Caco-2 (cell line): ENCODE measurements around the gene NLGN1. TPM values are rescaled to one million over a fixed set of nuclear protein-coding genes. Genes with fewer than 3 reads are reported as not detected.

Experiments
- BruUV-seq: library from RNA; stranded (reverse); fragments of 400-500 nt; replicated peaks from 2 replicates; lab custom pipeline; 2021; lab: Mats Ljungman, UMichigan
- CTCF ChIA-PET: fragments of 300-600 bp; sonication (Branson Sonifier 250); formaldehyde crosslinking; loops from one replicate; lab custom pipeline; 2022; ENCODE audit warnings: antibody characterized with exemption; lab: Charles Lee
- POLR2A ChIA-PET: fragments of 300-600 bp; sonication (Branson Sonifier 250); formaldehyde crosslinking; loops from one replicate; lab custom pipeline; 2022; ENCODE audit warnings: antibody characterized with exemption; lab: Charles Lee
- DNase-seq, 2 experiments: peaks; one replicate each; pipeline versions ENCODE4 v3.0.0 to v3.0.0-alpha.2; 2020 to 2022
- H3K27me3 ChIP-seq: replicated peaks from 2 replicates; pipeline ENCODE4 v1.6.0; 2011; ENCODE audit warnings: low read length; ENCODE audit not compliant: control insufficient read depth, insufficient read depth
- H3K36me3 ChIP-seq: 2 replicates; pipeline ENCODE4 v1.5.1; 2011; ENCODE audit warnings: low read length; ENCODE audit not compliant: control insufficient read depth, insufficient read depth
- H3K4me1 ChIP-seq: fragments of 250-450 bp; sonication (Bioruptor Pico); 2 replicates; pipeline ENCODE4 v1.5.1; 2020; ENCODE audit warnings: mild to moderate bottlenecking
- H3K4me3 ChIP-seq: 2 replicates; pipeline ENCODE4 v1.5.1; 2011; ENCODE audit warnings: low read depth, mild to moderate bottlenecking, control low read depth, low read length
- H3K9me3 ChIP-seq: fragments of 250-450 bp; sonication (Bioruptor Pico); 2 replicates; pipeline ENCODE4 v1.5.1; 2020; ENCODE audit warnings: mild to moderate bottlenecking, moderate library complexity
- H3K27ac Mint-ChIP-seq: one replicate; pipeline ENCODE4 v1.8.0; 2022; ENCODE audit warnings: mixed read lengths; ENCODE audit not compliant: unreplicated experiment
- H3K27me3 Mint-ChIP-seq: one replicate; pipeline ENCODE4 v1.8.0; 2022; ENCODE audit warnings: mixed read lengths; ENCODE audit not compliant: insufficient read depth, unreplicated experiment
- H3K36me3 Mint-ChIP-seq: one replicate; pipeline ENCODE4 v1.8.0; 2022; ENCODE audit warnings: mild to moderate bottlenecking, mixed read lengths; ENCODE audit not compliant: insufficient read depth, unreplicated experiment
- H3K4me1 Mint-ChIP-seq: one replicate; pipeline ENCODE4 v1.8.0; 2022; ENCODE audit warnings: low read depth, mixed read lengths; ENCODE audit not compliant: unreplicated experiment
- H3K4me3 Mint-ChIP-seq: one replicate; pipeline ENCODE4 v1.8.0; 2022; ENCODE audit warnings: mild to moderate bottlenecking, moderate library complexity, mixed read lengths; ENCODE audit not compliant: unreplicated experiment
- H3K9me3 Mint-ChIP-seq: one replicate; pipeline ENCODE4 v1.8.0; 2022; ENCODE audit warnings: mixed read lengths; ENCODE audit not compliant: unreplicated experiment
- CTCF ChIP-seq, 2 experiments: fragments of 200-600 bp in 1 of 2; IDR thresholded peaks; 1 replicate in 1 of 2; 2 replicates in 1 of 2; pipeline versions ENCODE4 v1.5.1 to v1.8.0; 2011 to 2022; ENCODE audit warnings: antibody characterized with exemption in 1 of 2, control low read depth in 1 of 2, inconsistent platforms in 1 of 2, low read depth in 1 of 2, low read length in 1 of 2, mild to moderate bottlenecking in 1 of 2, moderate library complexity in 1 of 2; ENCODE audit not compliant: insufficient read depth in 1 of 2, severe bottlenecking in 1 of 2, unreplicated experiment in 1 of 2
- intact Hi-C: fragments of 100-400 bp; cut with micrococcal nuclease; formaldehyde crosslinking; loops from one replicate; pipeline ENCODE4 v1.10.0; 2022; ENCODE audit not compliant: unreplicated experiment
- total RNA-seq: library from RNA; stranded (reverse); gene quantifications from 2 replicates; pipeline ENCODE4 v1.2.3, GENCODE V29; 2022

Gene NLGN1
- total RNA-seq, 1 experiment from 2014 or later: not detected

GRCh38 chr3:173773800-173774199, 376.3 kb downstream of the NLGN1 start:
- DNase-seq: no peak
- Mint-ChIP-seq H3K4me3 (no peak overlapping the region), H3K27ac (no peak overlapping the region), H3K9me3 (no peaks in the 10 kb centered on the region), H3K27me3 (peaks cover 7% of the 10 kb centered on the region), H3K36me3 (no peaks in the 10 kb centered on the region), H3K4me1 (no peaks in the 10 kb centered on the region)
- Histone ChIP-seq H3K36me3 (no peaks in the 10 kb centered on the region), H3K9me3 (no peaks in the 10 kb centered on the region), H3K4me1 (no peaks in the 10 kb centered on the region), H3K27me3 (no peaks in the 10 kb centered on the region), H3K4me3 (no peak overlapping the region)
- no peak for TF ChIP-seq CTCF (IDR thresholded peaks at IDR 0.05; ENCODE audit: insufficient read depth in 1 of 2, low read depth in 1 of 2, low read length in 1 of 2, severe bottlenecking in 1 of 2, unreplicated experiment in 1 of 2)
- ChIA-PET POLR2A (no interaction called here), CTCF (no interaction called here)
- BruUV-seq: no TSS peak
- intact Hi-C loops: no loop called here

DNA sequence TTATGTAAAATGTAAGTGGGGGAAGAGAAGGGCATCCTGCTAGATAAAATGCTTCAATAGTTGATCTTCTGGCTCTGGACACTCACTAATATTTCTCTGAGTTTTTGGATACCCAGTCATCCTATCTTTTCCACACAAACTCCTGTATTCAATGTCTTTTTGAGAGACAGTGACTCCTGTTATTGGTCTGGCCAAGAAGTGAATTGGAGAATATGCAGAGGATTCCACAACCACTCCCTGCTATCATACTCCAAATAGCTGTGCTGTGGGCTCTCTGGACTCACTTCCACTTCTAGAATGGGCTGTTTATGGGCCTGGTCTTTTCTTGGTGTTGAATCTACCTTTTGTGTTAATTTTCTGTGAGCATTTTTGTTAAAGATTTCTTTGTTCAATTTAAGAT, 376.8 kb downstream of the NLGN1 start:
- H3K27me3 Mint-ChIP-seq: peaks cover 7% of the 10 kb centered on the region
- no peaks in the 10 kb centered on the region for H3K9me3 ChIP-seq
- H3K27ac Mint-ChIP-seq: no peak overlapping the region
- CTCF ChIA-PET: no interaction called here
- POLR2A ChIA-PET: no interaction called here
- intact Hi-C loops: no loop called here
- H3K36me3 ChIP-seq: no peaks in the 10 kb centered on the region
- no peak for DNase-seq
- no peak overlapping the region for H3K4me3 ChIP-seq
- TF ChIP-seq CTCF (IDR thresholded peaks at IDR 0.05; ENCODE audit: insufficient read depth in 1 of 2, low read depth in 1 of 2, low read length in 1 of 2, severe bottlenecking in 1 of 2, unreplicated experiment in 1 of 2): no peak
- no peaks in the 10 kb centered on the region for H3K4me1 Mint-ChIP-seq
- H3K4me1 ChIP-seq: no peaks in the 10 kb centered on the region
- no TSS peak for BruUV-seq
- no peaks in the 10 kb centered on the region for H3K27me3 ChIP-seq
- no peaks in the 10 kb centered on the region for H3K9me3 Mint-ChIP-seq
- H3K4me3 Mint-ChIP-seq: no peak overlapping the region
- no peaks in the 10 kb centered on the region for H3K36me3 Mint-ChIP-seq

- ChIA-PET CTCF (no interaction called here), POLR2A (no interaction called here)
- Histone ChIP-seq H3K9me3 (no peaks in the 10 kb centered on the region), H3K4me3 (no peak overlapping the region), H3K4me1 (no peaks in the 10 kb centered on the region), H3K36me3 (no peaks in the 10 kb centered on the region), H3K27me3 (no peaks in the 10 kb centered on the region)
- H3K4me1 Mint-ChIP-seq: no peaks in the 10 kb centered on the region
- H3K27me3 Mint-ChIP-seq: peaks cover 5% of the 10 kb centered on the region
- no peaks in the 10 kb centered on the region for H3K36me3 Mint-ChIP-seq
- no peak overlapping the region for H3K27ac Mint-ChIP-seq
- H3K9me3 Mint-ChIP-seq: no peaks in the 10 kb centered on the region
- no peak for TF ChIP-seq CTCF (IDR thresholded peaks at IDR 0.05; ENCODE audit: insufficient read depth in 1 of 2, low read depth in 1 of 2, low read length in 1 of 2, severe bottlenecking in 1 of 2, unreplicated experiment in 1 of 2)
- intact Hi-C loops: no loop called here
- no peak overlapping the region for H3K4me3 Mint-ChIP-seq
- DNase-seq: no peak
- BruUV-seq: no TSS peak
These were observed 380.7 kb downstream of the NLGN1 start for GRCh38 chr3:173778251-173778650.
